IMR-90 (cell line): Measurements from ENCODE around the gene ASTN2. TPM values are rescaled to one million over a fixed set of nuclear protein-coding genes. Genes with fewer than 3 reads are reported as not detected.

Experiments used
- ATAC-seq: fragments of 200-7000 bp; cut with Tn5 transposase; 2 replicates; pipeline ENCODE4 v1.9.1; 2020; ENCODE audit warnings: low read depth, mild to moderate bottlenecking, moderate library complexity
- BruUV-seq: library from RNA; stranded (reverse); fragments of 400-500 nt; replicated peaks from 2 replicates; lab custom pipeline; 2021; lab: Mats Ljungman, UMichigan
- CTCF ChIA-PET: fragments of 300-600 bp; formaldehyde crosslinking; extraction: SDS; loops from one replicate; lab custom pipeline; 2021; ENCODE audit warnings: antibody characterized with exemption; lab: Yijun Ruan, JAX
- POLR2A ChIA-PET: fragments of 300-600 bp; sonication (Branson Sonifier 250); formaldehyde crosslinking; loops from one replicate; lab custom pipeline; 2022; ENCODE audit warnings: antibody characterized with exemption; ENCODE audit not compliant: unreplicated experiment; lab: Charles Lee
- DNase-seq: peaks from one replicate; pipeline ENCODE4 v3.0.0; 2013
- H2AFZ ChIP-seq: replicated peaks from 2 replicates; pipeline ENCODE3; 2013; ENCODE audit warnings: low read length, mild to moderate bottlenecking; ENCODE audit not compliant: poor library complexity
- H2AK5ac ChIP-seq: 2 replicates; pipeline ENCODE4 v1.6.1; 2013; ENCODE audit warnings: low read depth, low read length, inconsistent platforms
- H2AK9ac ChIP-seq: replicated peaks from 2 replicates; pipeline ENCODE3; 2013; ENCODE audit warnings: mild to moderate bottlenecking, low read depth, low read length, moderate library complexity; ENCODE audit not compliant: poor library complexity
- H2BK120ac ChIP-seq: 2 replicates; pipeline ENCODE4 v1.6.1; 2013; ENCODE audit warnings: low read depth, low read length, inconsistent platforms
- H2BK15ac ChIP-seq: 3 replicates; pipeline ENCODE4 v1.6.1; 2013; ENCODE audit warnings: low read depth, low read length, inconsistent platforms
- H2BK20ac ChIP-seq: 2 replicates; pipeline ENCODE4 v1.6.1; 2013; ENCODE audit warnings: low read depth, mild to moderate bottlenecking, inconsistent platforms, low read length, moderate library complexity
- H2BK5ac ChIP-seq: 2 replicates; pipeline ENCODE4 v1.6.1; 2013; ENCODE audit warnings: mild to moderate bottlenecking, low read depth, low read length, inconsistent platforms; ENCODE audit not compliant: poor library complexity, severe bottlenecking
- H3K14ac ChIP-seq: replicated peaks from 2 replicates; pipeline ENCODE4 v1.6.1; 2013; ENCODE audit warnings: low read depth, low read length, inconsistent platforms
- H3K18ac ChIP-seq: 2 replicates; pipeline ENCODE4 v1.6.1; 2013; ENCODE audit warnings: low read depth, low read length, control low read depth
- H3K23ac ChIP-seq: 2 replicates; pipeline ENCODE4 v1.6.1; 2013; ENCODE audit warnings: low read depth, low read length, inconsistent platforms
- H3K27ac ChIP-seq: 2 replicates; pipeline ENCODE4 v1.5.1; 2013; ENCODE audit warnings: mild to moderate bottlenecking, control low read depth, low read length; ENCODE audit not compliant: insufficient read depth
- H3K27me3 ChIP-seq: 2 replicates; pipeline ENCODE4 v1.6.1; 2013; ENCODE audit warnings: low read length; ENCODE audit not compliant: control insufficient read depth, insufficient read depth
- H3K36me3 ChIP-seq: 2 replicates; pipeline ENCODE4 v1.6.1; 2013; ENCODE audit warnings: low read length, mixed read lengths; ENCODE audit not compliant: control insufficient read depth, insufficient read depth
- H3K4ac ChIP-seq: 2 replicates; pipeline ENCODE4 v1.6.1; 2013; ENCODE audit warnings: low read depth, low read length, inconsistent platforms
- H3K4me1 ChIP-seq: 2 replicates; pipeline ENCODE4 v1.6.1; 2013; ENCODE audit warnings: low read length, mixed read lengths; ENCODE audit not compliant: control insufficient read depth, insufficient read depth
- H3K4me2 ChIP-seq: 2 replicates; pipeline ENCODE4 v1.6.1; 2013; ENCODE audit warnings: low read depth, mild to moderate bottlenecking, control low read depth, low read length, moderate library complexity
- H3K4me3 ChIP-seq: 2 replicates; pipeline ENCODE4 v1.5.1; 2013; ENCODE audit warnings: low read depth, mild to moderate bottlenecking, control low read depth, low read length, moderate library complexity; ENCODE audit not compliant: insufficient read depth
- H3K56ac ChIP-seq: 2 replicates; pipeline ENCODE4 v1.6.1; 2013; ENCODE audit warnings: low read length, inconsistent platforms; ENCODE audit not compliant: insufficient read depth; ENCODE audit errors: extremely low read depth
- H3K79me1 ChIP-seq, 2 experiments: 2 replicates each; pipeline ENCODE4 v1.6.1; 2013; ENCODE audit warnings: low read length in 2 of 2, inconsistent platforms in 1 of 2, low read depth in 1 of 2
- H3K9ac ChIP-seq: 2 replicates; pipeline ENCODE4 v1.6.1; 2013; ENCODE audit warnings: low read depth, low read length, control low read depth
- H3K9me1 ChIP-seq: 2 replicates; pipeline ENCODE4 v1.6.1; 2013; ENCODE audit warnings: low read length, inconsistent platforms; ENCODE audit not compliant: insufficient read depth
- H3K9me3 ChIP-seq: 2 replicates; pipeline ENCODE4 v1.6.1; 2013; ENCODE audit warnings: low read length; ENCODE audit not compliant: control insufficient read depth, insufficient read depth
- H4K20me1 ChIP-seq: 2 replicates; pipeline ENCODE4 v1.6.1; 2013; ENCODE audit warnings: low read length, inconsistent platforms; ENCODE audit not compliant: insufficient read depth
- H4K5ac ChIP-seq: 2 replicates; pipeline ENCODE4 v1.6.1; 2013; ENCODE audit warnings: mild to moderate bottlenecking, low read depth, low read length, control low read depth
- H4K8ac ChIP-seq, 2 experiments: 2 replicates each; pipeline ENCODE4 v1.6.1; 2013; ENCODE audit warnings: low read depth in 2 of 2, low read length in 2 of 2, control low read depth in 1 of 2, inconsistent platforms in 1 of 2
- H4K91ac ChIP-seq: 2 replicates; pipeline ENCODE4 v1.6.1; 2013; ENCODE audit warnings: low read depth, low read length, inconsistent platforms; ENCODE audit not compliant: insufficient read depth
- BHLHE40 ChIP-seq: fragments of 150-350 bp; IDR thresholded peaks from 2 replicates; pipeline ENCODE4 v1.6.1; 2016; ENCODE audit warnings: mild to moderate bottlenecking, low read depth, low read length
- CTCF ChIP-seq: conservative IDR thresholded peaks from 2 replicates; pipeline ENCODE4 v1.5.1; 2012; ENCODE audit warnings: mild to moderate bottlenecking, low read depth, low read length, improper control_type of control experiment
- ELK1 ChIP-seq: fragments of 150-350 bp; IDR thresholded peaks from 2 replicates; pipeline ENCODE4 v1.6.1; 2016; ENCODE audit warnings: low read depth, mild to moderate bottlenecking, low read length, moderate library complexity, borderline replicate concordance
- MAFK ChIP-seq: IDR thresholded peaks from 2 replicates; pipeline ENCODE4 v1.6.1; 2012; ENCODE audit warnings: low read depth, low read length, improper control_type of control experiment
- MXI1 ChIP-seq: IDR thresholded peaks from 2 replicates; pipeline ENCODE4 v1.6.1; 2012; ENCODE audit warnings: low read depth, mild to moderate bottlenecking, low read length, moderate library complexity, borderline replicate concordance
- SMC3 ChIP-seq: fragments of 150-350 bp; IDR thresholded peaks from 2 replicates; pipeline ENCODE4 v1.6.1; 2016; ENCODE audit warnings: low read depth, mild to moderate bottlenecking, antibody characterized with exemption, low read length, moderate library complexity
- USF2 ChIP-seq: fragments of 150-350 bp; IDR thresholded peaks from 2 replicates; pipeline ENCODE4 v1.6.1; 2017; ENCODE audit warnings: mild to moderate bottlenecking, antibody characterized with exemption, low read length, low read depth
- WGBS, 2 experiments: methylation state at CpG; one replicate each; pipeline versions ENCODE4 v1.1.5 to v1.1.7; 2013; ENCODE audit warnings: missing lambda C conversion rate in 2 of 2; ENCODE audit not compliant: insufficient read length in 1 of 2; ENCODE audit errors: extremely low coverage in 2 of 2; 5-methylcytosine and 5-hydroxymethylcytosine counted together
- dilution Hi-C: fragments of 300-500 bp; cut with HindIII; formaldehyde crosslinking; loops from one replicate; pipeline ENCODE4 v1.14.3; 2018; ENCODE audit warnings: low sequenced_read_pairs; ENCODE audit not compliant: unreplicated experiment
- in situ Hi-C: fragments of 300-500 bp; cut with MboI; formaldehyde crosslinking; loops from 3 replicates; pipeline ENCODE4 v1.14.3; 2019; ENCODE audit warnings: low sequenced_read_pairs, inconsistent platforms, mixed read lengths
- intact Hi-C: fragments of 100-400 bp; cut with micrococcal nuclease; formaldehyde crosslinking; loops from 2 replicates; pipeline ENCODE4 v1.10.0; 2022
- polyA plus RNA-seq, 3 experiments: library from polyadenylated mRNA; depleted of rRNA; stranded (reverse); fragments of >200 nt; gene quantifications; 2 replicates each; pipeline ENCODE4 v1.2.3, GENCODE V29; 2012; ENCODE audit warnings: low replicate concordance in 1 of 3
- total RNA-seq: library from RNA; depleted of rRNA; stranded (reverse); fragments of >200 nt; gene quantifications from 2 replicates; pipeline ENCODE4 v1.2.3, GENCODE V29; 2012

The ASTN2 gene
- total and polyA plus RNA-seq, 2 of the 4 experiments (the other 2 are of a cell fraction): 3.8 to 6.8 TPM

GRCh38 chr9:117156144-117156688, 258.6 kb downstream of the ASTN2 start:
- Histone ChIP-seq H2BK15ac (no peak overlapping the region), H3K9ac (no peak overlapping the region), H3K18ac (no peak overlapping the region), H3K4me2 (no peak overlapping the region), H3K4me1 (no peaks in the 10 kb centered on the region), H2BK120ac (no peak overlapping the region), H2AK5ac (no peak overlapping the region), H3K4me3 (no peak overlapping the region), H3K36me3 (no peaks in the 10 kb centered on the region), H4K8ac (no peak overlapping the region), H2AFZ (no peak overlapping the region), H3K27me3 (no peaks in the 10 kb centered on the region), H3K23ac (no peak overlapping the region), H4K20me1 (no peaks in the 10 kb centered on the region), H3K27ac (no peak overlapping the region), H3K9me3 (no peaks in the 10 kb centered on the region; the same call in 1 of the 2 replicates), H2AK9ac (no peak overlapping the region), H4K91ac (no peak overlapping the region), H2BK5ac (no peak overlapping the region), H4K5ac (no peak overlapping the region), H3K14ac (no peak overlapping the region), H3K79me1 (no peaks in the 10 kb centered on the region), H3K56ac (no peak overlapping the region), H2BK20ac (no peak overlapping the region), H3K4ac (no peak overlapping the region), H3K9me1 (no peaks in the 10 kb centered on the region)
- intact Hi-C loops (no loop called here), dilution Hi-C loops (no loop called here), in situ Hi-C loops (no loop called here)
- DNase-seq (no peak), ATAC-seq (no peak)
- ChIA-PET POLR2A (no interaction called here), CTCF (interaction anchor here (0.5 kb wide), 1 partner anchor 727 kb away, joined by 3 read pairs; no protein-coding TSS in a partner anchor)
- no TSS peak for BruUV-seq
- TF ChIP-seq ELK1 (no peak), USF2 (no peak), BHLHE40 (no peak), MXI1 (no peak), CTCF (no peak), MAFK (no peak), SMC3 (no peak)
- no CpG with 5 or more reads among the region's 2 CpGs for WGBS, 2 experiments
